IMR-90 (cell line): ENCODE data around the gene MDFIC2. TPM values are rescaled to one million over a fixed set of nuclear protein-coding genes. Genes with fewer than 3 reads are reported as not detected.

Experiments
- ATAC-seq: fragments of 200-7000 bp; cut with Tn5 transposase; 2 replicates; pipeline ENCODE4 v1.9.1; 2020; ENCODE audit warnings: low read depth, mild to moderate bottlenecking, moderate library complexity
- BruUV-seq: library from RNA; stranded (reverse); fragments of 400-500 nt; replicated peaks from 2 replicates; lab custom pipeline; 2021; lab: Mats Ljungman, UMichigan
- CTCF ChIA-PET: fragments of 300-600 bp; formaldehyde crosslinking; extraction: SDS; loops from one replicate; lab custom pipeline; 2021; ENCODE audit warnings: antibody characterized with exemption; lab: Yijun Ruan, JAX
- POLR2A ChIA-PET: fragments of 300-600 bp; sonication (Branson Sonifier 250); formaldehyde crosslinking; loops from one replicate; lab custom pipeline; 2022; ENCODE audit warnings: antibody characterized with exemption; ENCODE audit not compliant: unreplicated experiment; lab: Charles Lee
- DNase-seq: peaks from one replicate; pipeline ENCODE4 v3.0.0; 2013
- H2AFZ ChIP-seq: replicated peaks from 2 replicates; pipeline ENCODE3; 2013; ENCODE audit warnings: low read length, mild to moderate bottlenecking; ENCODE audit not compliant: poor library complexity
- H2AK5ac ChIP-seq: 2 replicates; pipeline ENCODE4 v1.6.1; 2013; ENCODE audit warnings: low read depth, low read length, inconsistent platforms
- H2AK9ac ChIP-seq: replicated peaks from 2 replicates; pipeline ENCODE3; 2013; ENCODE audit warnings: mild to moderate bottlenecking, low read depth, low read length, moderate library complexity; ENCODE audit not compliant: poor library complexity
- H2BK120ac ChIP-seq: 2 replicates; pipeline ENCODE4 v1.6.1; 2013; ENCODE audit warnings: low read depth, low read length, inconsistent platforms
- H2BK15ac ChIP-seq: 3 replicates; pipeline ENCODE4 v1.6.1; 2013; ENCODE audit warnings: low read depth, low read length, inconsistent platforms
- H2BK20ac ChIP-seq: 2 replicates; pipeline ENCODE4 v1.6.1; 2013; ENCODE audit warnings: low read depth, mild to moderate bottlenecking, inconsistent platforms, low read length, moderate library complexity
- H2BK5ac ChIP-seq: 2 replicates; pipeline ENCODE4 v1.6.1; 2013; ENCODE audit warnings: mild to moderate bottlenecking, low read depth, low read length, inconsistent platforms; ENCODE audit not compliant: poor library complexity, severe bottlenecking
- H3K14ac ChIP-seq: replicated peaks from 2 replicates; pipeline ENCODE4 v1.6.1; 2013; ENCODE audit warnings: low read depth, low read length, inconsistent platforms
- H3K18ac ChIP-seq: 2 replicates; pipeline ENCODE4 v1.6.1; 2013; ENCODE audit warnings: low read depth, low read length, control low read depth
- H3K23ac ChIP-seq: 2 replicates; pipeline ENCODE4 v1.6.1; 2013; ENCODE audit warnings: low read depth, low read length, inconsistent platforms
- H3K27ac ChIP-seq: 2 replicates; pipeline ENCODE4 v1.5.1; 2013; ENCODE audit warnings: mild to moderate bottlenecking, control low read depth, low read length; ENCODE audit not compliant: insufficient read depth
- H3K27me3 ChIP-seq: 2 replicates; pipeline ENCODE4 v1.6.1; 2013; ENCODE audit warnings: low read length; ENCODE audit not compliant: control insufficient read depth, insufficient read depth
- H3K36me3 ChIP-seq: 2 replicates; pipeline ENCODE4 v1.6.1; 2013; ENCODE audit warnings: low read length, mixed read lengths; ENCODE audit not compliant: control insufficient read depth, insufficient read depth
- H3K4ac ChIP-seq: 2 replicates; pipeline ENCODE4 v1.6.1; 2013; ENCODE audit warnings: low read depth, low read length, inconsistent platforms
- H3K4me1 ChIP-seq: 2 replicates; pipeline ENCODE4 v1.6.1; 2013; ENCODE audit warnings: low read length, mixed read lengths; ENCODE audit not compliant: control insufficient read depth, insufficient read depth
- H3K4me2 ChIP-seq: 2 replicates; pipeline ENCODE4 v1.6.1; 2013; ENCODE audit warnings: low read depth, mild to moderate bottlenecking, control low read depth, low read length, moderate library complexity
- H3K4me3 ChIP-seq: 2 replicates; pipeline ENCODE4 v1.5.1; 2013; ENCODE audit warnings: low read depth, mild to moderate bottlenecking, control low read depth, low read length, moderate library complexity; ENCODE audit not compliant: insufficient read depth
- H3K56ac ChIP-seq: 2 replicates; pipeline ENCODE4 v1.6.1; 2013; ENCODE audit warnings: low read length, inconsistent platforms; ENCODE audit not compliant: insufficient read depth; ENCODE audit errors: extremely low read depth
- H3K79me1 ChIP-seq, 2 experiments: 2 replicates each; pipeline ENCODE4 v1.6.1; 2013; ENCODE audit warnings: low read length in 2 of 2, inconsistent platforms in 1 of 2, low read depth in 1 of 2
- H3K9ac ChIP-seq: 2 replicates; pipeline ENCODE4 v1.6.1; 2013; ENCODE audit warnings: low read depth, low read length, control low read depth
- H3K9me1 ChIP-seq: 2 replicates; pipeline ENCODE4 v1.6.1; 2013; ENCODE audit warnings: low read length, inconsistent platforms; ENCODE audit not compliant: insufficient read depth
- H3K9me3 ChIP-seq: 2 replicates; pipeline ENCODE4 v1.6.1; 2013; ENCODE audit warnings: low read length; ENCODE audit not compliant: control insufficient read depth, insufficient read depth
- H4K20me1 ChIP-seq: 2 replicates; pipeline ENCODE4 v1.6.1; 2013; ENCODE audit warnings: low read length, inconsistent platforms; ENCODE audit not compliant: insufficient read depth
- H4K5ac ChIP-seq: 2 replicates; pipeline ENCODE4 v1.6.1; 2013; ENCODE audit warnings: mild to moderate bottlenecking, low read depth, low read length, control low read depth
- H4K8ac ChIP-seq, 2 experiments: 2 replicates each; pipeline ENCODE4 v1.6.1; 2013; ENCODE audit warnings: low read depth in 2 of 2, low read length in 2 of 2, control low read depth in 1 of 2, inconsistent platforms in 1 of 2
- H4K91ac ChIP-seq: 2 replicates; pipeline ENCODE4 v1.6.1; 2013; ENCODE audit warnings: low read depth, low read length, inconsistent platforms; ENCODE audit not compliant: insufficient read depth
- CHD1 ChIP-seq: IDR thresholded peaks from 2 replicates; pipeline ENCODE4 v1.6.1; 2012; ENCODE audit warnings: low read depth, low read length, improper control_type of control experiment
- CTCF ChIP-seq: conservative IDR thresholded peaks from 2 replicates; pipeline ENCODE4 v1.5.1; 2012; ENCODE audit warnings: mild to moderate bottlenecking, low read depth, low read length, improper control_type of control experiment
- POLR2A ChIP-seq: IDR thresholded peaks from 2 replicates; pipeline ENCODE4 v1.6.1; 2012; ENCODE audit warnings: mild to moderate bottlenecking, low read depth, low read length
- RAD21 ChIP-seq: IDR thresholded peaks from 2 replicates; pipeline ENCODE4 v1.6.1; 2012; ENCODE audit warnings: low read length, improper control_type of control experiment
- RCOR1 ChIP-seq: IDR thresholded peaks from 2 replicates; pipeline ENCODE4 v1.6.1; 2012; ENCODE audit warnings: mild to moderate bottlenecking, low read length, improper control_type of control experiment; ENCODE audit not compliant: insufficient replicate concordance
- RFX5 ChIP-seq: IDR thresholded peaks from 2 replicates; pipeline ENCODE4 v1.8.0; 2012; ENCODE audit warnings: low read depth, mild to moderate bottlenecking, low read length, moderate library complexity
- USF2 ChIP-seq: fragments of 150-350 bp; IDR thresholded peaks from 2 replicates; pipeline ENCODE4 v1.6.1; 2017; ENCODE audit warnings: mild to moderate bottlenecking, antibody characterized with exemption, low read length, low read depth
- WGBS, 2 experiments: methylation state at CpG; one replicate each; pipeline versions ENCODE4 v1.1.5 to v1.1.7; 2013; ENCODE audit warnings: missing lambda C conversion rate in 2 of 2; ENCODE audit not compliant: insufficient read length in 1 of 2; ENCODE audit errors: extremely low coverage in 2 of 2; 5-methylcytosine and 5-hydroxymethylcytosine counted together
- dilution Hi-C: fragments of 300-500 bp; cut with HindIII; formaldehyde crosslinking; loops from one replicate; pipeline ENCODE4 v1.14.3; 2018; ENCODE audit warnings: low sequenced_read_pairs; ENCODE audit not compliant: unreplicated experiment
- in situ Hi-C: fragments of 300-500 bp; cut with MboI; formaldehyde crosslinking; loops from 3 replicates; pipeline ENCODE4 v1.14.3; 2019; ENCODE audit warnings: low sequenced_read_pairs, inconsistent platforms, mixed read lengths
- intact Hi-C: fragments of 100-400 bp; cut with micrococcal nuclease; formaldehyde crosslinking; loops from 2 replicates; pipeline ENCODE4 v1.10.0; 2022
- polyA plus RNA-seq, 3 experiments: library from polyadenylated mRNA; depleted of rRNA; stranded (reverse); fragments of >200 nt; gene quantifications; 2 replicates each; pipeline ENCODE4 v1.2.3, GENCODE V29; 2012; ENCODE audit warnings: low replicate concordance in 1 of 3
- total RNA-seq: library from RNA; depleted of rRNA; stranded (reverse); fragments of >200 nt; gene quantifications from 2 replicates; pipeline ENCODE4 v1.2.3, GENCODE V29; 2012

The MDFIC2 gene
- total and polyA plus RNA-seq, 2 of the 4 experiments (the other 2 are of a cell fraction), result not detected

GRCh38 chr3:70248856-70249255 lies 63.6 kb downstream of the MDFIC2 start:
- no peak overlapping the region for H3K14ac ChIP-seq
- BruUV-seq, result no TSS peak
- WGBS, 2 experiments, result no CpG with 5 or more reads among the region's 4 CpGs
- H3K9me3 ChIP-seq, result no peaks in the 10 kb centered on the region
- no peaks in the 10 kb centered on the region for H3K79me1 ChIP-seq
- no peak overlapping the region for H2AK9ac ChIP-seq
- H2AFZ ChIP-seq, result no peak overlapping the region
- H3K4ac ChIP-seq, result no peak overlapping the region
- no peak overlapping the region for H3K56ac ChIP-seq
- H4K20me1 ChIP-seq, result no peaks in the 10 kb centered on the region
- ATAC-seq (no peak), DNase-seq (no peak)
- H4K91ac ChIP-seq, result no peak overlapping the region
- no peak overlapping the region for H2BK20ac ChIP-seq
- H3K18ac ChIP-seq, result no peak overlapping the region
- no peak for TF ChIP-seq USF2
- TF ChIP-seq CTCF, result no peak
- no peak for TF ChIP-seq RFX5
- TF ChIP-seq RCOR1, result no peak
- TF ChIP-seq RAD21, result no peak
- TF ChIP-seq POLR2A, result no peak
- TF ChIP-seq CHD1, result no peak
- H2BK5ac ChIP-seq, result no peak overlapping the region
- H3K4me3 ChIP-seq, result no peak overlapping the region
- dilution Hi-C loops (no loop called here), intact Hi-C loops (no loop called here), in situ Hi-C loops (no loop called here)
- H3K9me1 ChIP-seq, result no peaks in the 10 kb centered on the region
- H3K9ac ChIP-seq, result no peak overlapping the region
- H3K36me3 ChIP-seq, result no peaks in the 10 kb centered on the region
- no peak overlapping the region for H2AK5ac ChIP-seq
- H3K23ac ChIP-seq, result no peak overlapping the region
- H2BK15ac ChIP-seq, result no peak overlapping the region
- ChIA-PET CTCF (no interaction called here), POLR2A (no interaction called here)
- no peak overlapping the region for H3K27ac ChIP-seq
- H3K4me1 ChIP-seq, result no peaks in the 10 kb centered on the region
- H3K4me2 ChIP-seq, result no peak overlapping the region
- no peak overlapping the region for H4K8ac ChIP-seq
- H2BK120ac ChIP-seq, result no peak overlapping the region
- H3K27me3 ChIP-seq, result no peaks in the 10 kb centered on the region
- no peak overlapping the region for H4K5ac ChIP-seq
